Stimulated activated CD4-positive, alpha-beta T cell treated with anti-CD3 and anti-CD28 coated beads, TNF-alpha, amount 100 ng/mL, for 1 hour (primary cell): ENCODE results near the gene GOLGA5.
"Not testable (repeated sequence)": the region's sequence is repeated elsewhere in the genome, so short reads cannot be mapped to it uniquely, and the experiment has no call there.

Source experiments
- DNase-seq, 3 donors: peaks; one replicate each; pipeline ENCODE4 v3.0.0-alpha.2; 2020; ENCODE audit warnings: low read depth in 3 of 3, low spot score in 1 of 3

Gene GOLGA5

GRCh38 chr14:92778868-92779565, 15.1 kb upstream of the GOLGA5 start:
- not testable (repeated sequence) for DNase-seq

GRCh38 chr14:92780444-92781232, 13.5 kb upstream of the GOLGA5 start:
- no peak for DNase-seq

- DNase-seq: no peak
Measured at GRCh38 chr14:92781350-92781749, 12.8 kb upstream of the GOLGA5 start.

GRCh38 chr14:92783813-92784431, 10.2 kb upstream of the GOLGA5 start:
- no peak for DNase-seq

- no peak for DNase-seq
Measured at GRCh38 chr14:92785667-92786426, 8.3 kb upstream of the GOLGA5 start.

GRCh38 chr14:92786427-92786756, 7.7 kb upstream of the GOLGA5 start:
- no peak for DNase-seq

GRCh38 chr14:92787554-92787953, 6.6 kb upstream of the GOLGA5 start:
- no peak for DNase-seq

GRCh38 chr14:92789457-92790089, 4.5 kb upstream of the GOLGA5 start:
- DNase-seq: no peak

- DNase-seq: no peak
Measured at GRCh38 chr14:92792885-92793284, 1.2 kb upstream of the GOLGA5 start.

GRCh38 chr14:92794547-92794941, 439 bp downstream of the GOLGA5 start:
- DNase-seq: no peak

- no peak for DNase-seq
Measured at GRCh38 chr14:92794961-92795360, 856 bp downstream of the GOLGA5 start.

- no peak for DNase-seq
Measured at GRCh38 chr14:92797935-92798653, 4.0 kb downstream of the GOLGA5 start.

- DNase-seq: no peak
Measured at GRCh38 chr14:92798811-92799210, 4.7 kb downstream of the GOLGA5 start.

- no peak for DNase-seq
Measured at GRCh38 chr14:92800012-92800411, 5.9 kb downstream of the GOLGA5 start.

- no peak for DNase-seq
Measured at GRCh38 chr14:92800525-92800924, 6.4 kb downstream of the GOLGA5 start.

GRCh38 chr14:92801917-92802316, 7.8 kb downstream of the GOLGA5 start:
- no peak for DNase-seq

- DNase-seq: no peak
Measured at GRCh38 chr14:92802678-92803077, 8.6 kb downstream of the GOLGA5 start.

GRCh38 chr14:92813201-92813600, 19.1 kb downstream of the GOLGA5 start:
- DNase-seq: no peak

- DNase-seq: no peak
Measured at GRCh38 chr14:92819011-92819597, 25.0 kb downstream of the GOLGA5 start.
